Cortex of kidney (tissue), 1 donor: ENCODE data around the gene TMEM131.
"Not testable (repeated sequence)": the region's sequence is repeated elsewhere in the genome, so short reads cannot be mapped to it uniquely, and the experiment has no call there.

Source experiments
- DNase-seq: peaks from one replicate; lab custom pipeline; 2025; lab: John Stamatoyannopoulos, UW

The TMEM131 gene

DNA sequence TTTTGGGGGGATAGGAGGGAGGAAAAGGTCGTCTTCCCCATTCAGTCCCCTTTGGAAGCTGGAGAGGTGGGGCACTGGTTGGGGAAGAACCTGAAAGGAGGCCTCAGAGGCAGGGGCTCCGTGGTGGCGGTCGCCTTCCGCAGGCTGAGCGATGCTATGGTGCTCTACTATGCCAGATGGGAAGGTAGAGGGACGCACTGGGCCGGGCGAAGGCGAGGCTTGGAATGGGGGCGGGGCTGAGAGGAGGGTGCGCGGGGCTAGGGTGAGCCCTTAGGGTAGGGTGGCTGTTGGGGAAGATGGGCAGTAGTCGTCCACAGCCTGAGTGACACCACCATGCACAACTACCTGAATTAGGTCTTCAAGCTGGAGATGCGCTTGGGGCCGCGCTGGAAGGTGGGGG lies 271.2 kb downstream of the TMEM131 start:
- DNase-seq = no peak

DNA sequence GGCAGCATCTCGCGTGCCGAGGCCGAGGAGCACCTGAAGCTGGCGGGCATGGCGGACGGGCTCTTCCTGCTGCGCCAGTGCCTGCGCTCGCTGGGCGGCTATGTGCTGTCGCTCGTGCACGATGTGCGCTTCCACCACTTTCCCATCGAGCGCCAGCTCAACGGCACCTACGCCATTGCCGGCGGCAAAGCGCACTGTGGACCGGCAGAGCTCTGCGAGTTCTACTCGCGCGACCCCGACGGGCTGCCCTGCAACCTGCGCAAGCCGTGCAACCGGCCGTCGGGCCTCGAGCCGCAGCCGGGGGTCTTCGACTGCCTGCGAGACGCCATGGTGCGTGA lies 271.7 kb downstream of the TMEM131 start:
- DNase-seq = no peak

DNA sequence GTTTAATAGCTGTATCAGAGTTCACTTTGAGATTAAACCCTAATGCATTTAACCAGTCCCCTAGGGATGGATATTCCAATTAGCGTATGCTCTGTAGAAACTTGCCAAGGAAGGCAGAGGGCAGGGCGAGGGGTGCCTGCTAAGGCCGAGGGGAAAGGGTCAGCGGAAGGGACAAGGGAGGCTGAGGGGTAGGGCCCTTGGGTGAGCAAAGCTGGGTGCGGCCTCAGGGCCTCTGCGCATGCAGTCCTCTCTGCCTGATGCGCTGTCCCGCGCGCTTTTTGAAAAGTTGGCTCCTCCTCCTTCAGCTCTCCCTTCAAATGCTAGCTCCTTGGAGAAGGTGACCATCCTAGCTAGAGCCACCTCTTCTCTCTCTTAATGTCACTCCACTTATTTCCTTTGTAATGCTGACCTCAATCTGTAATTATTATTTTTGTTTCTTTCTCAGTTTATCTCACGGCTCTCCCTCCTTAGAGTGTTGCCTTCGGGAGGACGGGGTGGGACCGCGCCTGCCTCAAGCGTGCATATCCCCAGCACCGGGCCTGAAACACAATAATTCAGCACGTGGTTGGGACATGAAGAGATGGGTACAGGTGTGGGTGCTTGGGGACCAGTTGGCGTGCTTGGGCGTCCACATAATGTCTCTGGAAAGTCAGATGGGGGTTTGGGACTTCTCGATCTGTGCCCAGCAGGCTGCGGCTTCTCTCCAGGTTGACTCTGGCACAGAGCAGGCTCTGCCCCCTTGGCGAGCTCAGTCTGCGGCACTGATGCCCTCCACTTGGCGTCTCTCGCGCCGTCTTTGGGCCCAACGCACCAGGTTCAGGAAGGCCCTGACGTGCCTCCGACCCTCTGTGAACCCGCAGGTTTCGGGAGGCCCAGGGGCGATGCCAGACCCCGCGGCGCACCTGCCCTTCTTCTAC lies 272.3 kb downstream of the TMEM131 start:
- DNase-seq = no peak

DNA sequence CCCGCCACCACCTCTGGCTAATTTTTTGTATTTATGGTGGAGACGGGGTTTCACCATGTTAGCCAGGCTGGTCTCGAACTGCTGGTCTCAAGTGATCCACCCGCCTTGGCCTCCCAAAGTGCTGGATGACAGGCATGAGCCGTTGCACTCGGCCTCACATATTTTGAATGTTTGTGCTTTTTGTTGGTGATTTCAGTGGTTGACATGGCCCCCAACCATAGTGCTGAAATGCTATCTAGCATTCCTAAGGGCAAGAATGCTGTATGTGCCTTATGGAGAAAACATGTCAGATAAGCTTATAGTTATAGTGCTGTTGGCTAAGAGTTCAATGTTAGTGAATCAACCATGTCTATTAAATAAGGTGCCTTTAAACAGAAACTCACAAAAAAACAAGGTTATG lies 273.5 kb downstream of the TMEM131 start:
- DNase-seq = no peak

DNA sequence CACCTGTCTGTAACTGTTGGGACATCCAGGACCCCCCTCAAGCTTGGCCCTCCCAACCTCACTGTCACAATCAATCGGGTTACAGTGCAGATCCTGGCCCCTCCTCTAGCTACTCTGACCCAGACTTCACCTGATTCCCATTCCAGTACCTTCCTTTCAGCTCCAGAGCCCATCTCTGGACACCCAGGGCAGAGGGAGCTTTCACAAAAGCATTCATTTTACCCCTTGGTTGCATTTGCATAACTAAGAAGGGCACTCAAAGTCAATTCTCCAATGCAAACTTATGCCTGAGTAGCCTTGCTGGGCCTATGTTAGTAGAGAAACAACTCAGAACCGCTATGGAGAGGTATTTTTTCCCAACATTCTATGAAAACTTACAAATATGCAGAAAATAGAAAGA lies 275.0 kb downstream of the TMEM131 start:
- no peak for DNase-seq

DNA sequence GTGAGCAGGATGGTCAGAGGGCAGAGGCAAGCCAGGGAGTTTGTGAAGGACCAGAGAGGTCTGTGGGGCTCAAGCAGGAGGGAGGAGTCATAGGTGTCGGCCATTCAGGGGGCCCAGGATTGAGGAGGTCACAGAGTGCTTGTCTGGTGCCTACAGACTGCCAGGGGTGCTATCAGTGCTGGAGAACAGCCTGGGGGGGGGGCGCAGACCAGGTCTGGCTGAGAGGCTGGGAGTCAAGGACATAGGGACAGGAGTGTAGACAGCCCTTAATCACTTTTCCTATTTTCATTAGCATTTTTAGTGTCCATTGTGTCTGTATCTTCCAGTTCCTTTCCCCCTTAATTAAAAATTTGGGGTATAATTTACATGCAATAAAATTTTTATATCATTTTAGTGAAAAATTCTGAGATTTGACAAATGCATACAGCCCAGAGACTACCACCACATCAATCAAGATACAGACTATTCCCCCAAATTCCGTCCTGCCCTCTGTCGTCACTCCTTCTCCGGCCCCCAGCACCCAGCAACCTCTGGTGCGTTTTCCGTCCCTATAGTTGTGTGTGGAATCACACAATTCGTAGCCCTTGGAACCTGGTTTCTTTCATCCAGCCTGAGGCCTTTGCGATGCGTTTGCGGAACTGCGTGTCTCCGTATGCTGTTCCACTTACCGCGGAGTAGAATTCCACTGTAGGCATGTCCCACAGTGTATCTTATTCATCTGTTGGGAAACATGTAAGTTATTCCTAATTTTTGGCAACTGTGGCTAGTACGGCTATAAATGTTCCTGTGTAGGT lies 276.2 kb downstream of the TMEM131 start:
- no peak for DNase-seq

DNA sequence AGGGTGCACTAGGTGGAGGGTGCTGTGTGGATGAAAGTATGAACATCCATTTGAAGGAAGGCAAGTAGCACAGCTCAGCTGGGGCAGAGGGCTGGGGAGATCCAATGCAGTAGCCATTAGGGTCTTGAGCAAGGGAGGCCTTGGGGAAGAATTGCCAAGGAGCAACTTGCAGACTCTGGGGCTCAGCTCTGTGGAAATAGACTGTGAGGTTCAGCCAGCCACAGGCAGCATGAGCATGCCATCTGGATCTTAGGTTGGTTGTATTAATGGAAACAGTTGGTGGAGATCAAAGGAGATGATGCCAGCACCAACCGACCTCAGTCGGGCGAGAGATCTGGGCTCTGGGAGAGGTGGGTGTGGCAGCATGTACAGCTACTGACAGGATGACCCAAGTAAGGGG lies 276.8 kb downstream of the TMEM131 start:
- no peak for DNase-seq

DNA sequence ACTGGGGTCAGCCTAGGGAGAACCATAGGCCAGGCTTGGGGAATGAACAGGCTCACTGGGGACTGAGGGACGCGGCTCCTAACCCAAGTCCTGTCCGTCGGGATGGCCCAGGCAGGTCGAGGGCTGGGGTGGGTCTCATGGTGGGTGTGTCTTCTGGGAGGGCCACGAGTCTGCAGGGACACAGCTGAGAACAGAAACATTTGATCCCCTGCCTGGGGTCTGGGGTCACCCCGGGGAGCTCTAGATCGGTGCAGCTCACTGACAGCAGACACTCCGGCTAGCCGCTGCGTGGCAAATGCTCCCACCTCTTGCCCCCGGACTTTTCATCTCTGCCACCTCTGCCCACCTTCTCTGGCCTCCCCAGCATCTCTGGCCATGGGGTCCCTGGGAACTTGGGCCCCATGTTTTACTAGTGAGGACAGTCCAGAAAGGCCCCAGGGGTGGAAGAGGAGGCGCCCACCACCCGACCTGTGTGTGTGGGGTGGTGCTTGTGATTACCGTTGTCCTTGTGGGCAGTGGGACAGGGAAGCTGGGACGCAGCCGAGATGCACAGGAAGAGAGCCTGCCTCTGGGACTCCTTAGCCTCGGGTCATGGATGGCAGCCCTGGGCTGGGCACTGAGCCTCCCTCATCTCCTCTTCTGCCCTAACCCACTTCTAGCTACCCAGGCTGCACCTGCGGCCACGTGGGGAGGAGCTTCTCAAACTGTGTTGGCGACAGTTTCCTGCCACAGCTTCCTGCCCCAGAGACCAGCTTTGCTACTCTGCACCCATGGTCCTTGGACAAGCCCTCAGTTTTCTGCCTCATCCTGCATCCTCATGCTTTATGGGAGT lies 277.5 kb downstream of the TMEM131 start:
- DNase-seq = no peak

DNA sequence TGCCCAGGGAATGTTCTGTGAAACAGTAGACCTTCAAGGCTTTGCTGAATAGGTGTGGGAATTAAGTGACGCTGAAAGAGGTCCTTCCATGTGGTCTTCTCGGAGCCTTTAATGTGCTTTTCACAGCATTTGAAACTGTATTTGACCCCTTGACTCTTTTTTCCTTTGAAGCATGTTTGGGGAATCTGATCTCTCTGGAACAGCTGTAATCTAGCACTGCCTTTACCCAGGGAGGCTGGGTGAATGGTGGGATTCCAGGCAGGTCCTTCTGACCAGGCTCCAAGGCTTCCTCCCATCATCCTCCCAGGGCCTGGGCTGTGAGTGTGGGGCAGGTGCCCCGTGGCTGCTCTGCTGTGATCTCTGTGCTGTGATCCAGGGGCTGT lies 278.1 kb downstream of the TMEM131 start:
- DNase-seq = no peak

DNA sequence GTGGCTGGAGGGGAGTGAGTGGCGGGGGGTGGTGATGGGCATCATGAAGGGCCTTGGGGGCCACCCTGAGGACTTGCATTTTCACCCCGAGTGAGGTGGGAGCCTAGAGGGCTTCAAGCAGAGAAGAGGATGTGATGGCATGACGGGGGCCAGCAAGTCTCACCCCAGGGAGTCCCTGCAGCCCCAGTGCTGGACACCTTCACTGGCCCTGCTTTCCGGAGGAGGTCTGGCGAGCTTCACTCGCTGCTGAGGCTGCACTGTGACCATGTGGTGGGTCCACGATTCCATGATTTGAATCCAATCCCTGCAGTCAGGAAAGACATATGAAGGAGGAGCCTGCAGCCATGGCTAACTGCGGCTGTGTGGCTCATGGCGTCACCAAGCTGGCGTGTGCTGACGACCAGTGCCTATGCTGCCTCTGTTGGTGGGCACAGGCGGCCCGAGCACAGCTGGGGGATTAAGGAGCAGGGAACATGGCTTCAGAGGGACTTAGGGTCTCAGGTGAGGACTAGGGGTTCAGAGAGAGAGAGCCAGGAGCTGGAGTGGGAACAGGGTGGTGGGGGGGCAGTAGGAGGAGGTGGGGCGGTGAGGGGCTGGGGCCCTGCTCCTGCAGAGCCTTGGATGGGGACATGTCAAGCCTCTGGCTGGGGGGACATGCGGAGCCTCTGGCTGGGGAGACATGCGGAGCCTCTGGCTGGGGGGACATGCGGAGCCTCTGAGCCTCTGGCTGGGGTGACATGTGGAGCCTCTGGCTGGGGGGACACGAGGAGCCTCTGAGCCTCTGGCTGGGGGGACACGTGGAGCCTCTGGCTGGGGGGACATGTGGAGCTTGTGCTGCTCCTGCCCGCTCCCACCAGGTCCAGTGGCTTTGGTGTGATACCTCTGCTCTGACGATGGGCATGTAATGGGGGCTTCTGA lies 278.8 kb downstream of the TMEM131 start:
- DNase-seq = no peak

DNA sequence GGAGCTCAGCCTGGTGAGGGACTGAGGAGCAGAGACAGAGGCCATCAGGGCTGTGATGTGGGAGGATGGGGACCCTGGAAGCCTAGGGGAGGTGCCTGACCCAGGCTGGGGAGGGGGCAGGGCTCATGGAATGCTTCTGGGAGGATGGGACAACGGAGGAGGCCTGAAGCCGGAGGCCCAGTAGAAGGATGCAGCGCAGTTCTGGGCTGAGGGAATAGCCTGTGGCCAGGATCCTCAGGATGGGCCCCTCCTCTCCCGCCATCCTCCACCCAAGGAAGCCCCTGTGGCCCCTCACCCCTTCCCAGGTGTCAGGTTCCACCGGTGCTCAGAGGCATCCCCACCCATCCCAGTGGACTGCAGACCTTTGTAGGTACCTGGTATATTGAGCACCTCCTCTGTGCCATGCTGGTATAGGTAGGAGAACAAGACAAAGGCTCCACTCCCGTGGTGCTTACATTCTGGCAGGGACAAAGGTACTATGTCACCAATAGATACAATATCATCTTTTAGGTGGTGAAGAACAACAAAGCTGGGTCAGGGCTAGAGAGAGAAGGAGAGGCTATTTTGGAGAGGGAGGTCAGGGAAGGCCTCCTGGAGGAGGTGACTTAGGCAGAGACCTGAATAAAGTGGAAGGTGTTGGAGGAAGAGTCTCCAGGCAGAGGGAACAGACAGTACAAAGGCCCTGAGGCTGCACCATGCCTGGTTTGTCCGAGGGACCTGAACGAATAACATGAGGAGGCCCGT lies 279.6 kb downstream of the TMEM131 start:
- no peak for DNase-seq

DNA sequence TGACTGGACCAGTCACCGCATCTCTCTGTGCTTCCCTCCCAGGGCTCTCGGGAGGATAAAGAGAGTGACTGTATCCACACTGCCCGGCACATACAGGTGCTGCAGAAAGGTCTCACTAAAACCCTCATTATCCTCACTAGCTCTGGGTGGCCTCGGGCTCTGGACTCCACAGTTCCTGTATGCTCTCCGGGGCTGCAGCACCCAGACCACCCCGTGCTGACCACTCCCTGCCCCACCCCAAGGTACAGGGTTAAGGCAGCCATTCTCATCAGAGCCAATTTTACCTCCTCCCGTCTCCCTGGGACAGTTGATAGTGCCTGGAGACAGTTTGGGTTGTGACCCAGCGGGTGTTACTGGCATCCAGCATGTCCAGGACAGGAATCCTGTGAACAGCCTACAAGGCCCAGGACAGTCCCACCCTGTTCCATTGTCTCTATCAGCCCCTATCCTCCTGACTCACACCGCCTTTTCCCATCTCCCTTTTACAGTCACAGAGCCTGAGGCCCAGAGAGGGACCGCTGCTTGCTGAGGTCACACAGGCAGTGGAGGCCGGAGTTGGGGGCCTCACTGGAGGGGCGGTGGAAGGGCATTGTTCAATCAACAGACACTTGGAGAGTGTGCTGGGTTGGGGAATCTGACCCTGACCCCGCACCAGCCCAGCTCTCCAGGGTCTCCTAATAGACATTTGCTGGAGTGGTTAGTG lies 280.6 kb downstream of the TMEM131 start:
- DNase-seq = no peak

DNA sequence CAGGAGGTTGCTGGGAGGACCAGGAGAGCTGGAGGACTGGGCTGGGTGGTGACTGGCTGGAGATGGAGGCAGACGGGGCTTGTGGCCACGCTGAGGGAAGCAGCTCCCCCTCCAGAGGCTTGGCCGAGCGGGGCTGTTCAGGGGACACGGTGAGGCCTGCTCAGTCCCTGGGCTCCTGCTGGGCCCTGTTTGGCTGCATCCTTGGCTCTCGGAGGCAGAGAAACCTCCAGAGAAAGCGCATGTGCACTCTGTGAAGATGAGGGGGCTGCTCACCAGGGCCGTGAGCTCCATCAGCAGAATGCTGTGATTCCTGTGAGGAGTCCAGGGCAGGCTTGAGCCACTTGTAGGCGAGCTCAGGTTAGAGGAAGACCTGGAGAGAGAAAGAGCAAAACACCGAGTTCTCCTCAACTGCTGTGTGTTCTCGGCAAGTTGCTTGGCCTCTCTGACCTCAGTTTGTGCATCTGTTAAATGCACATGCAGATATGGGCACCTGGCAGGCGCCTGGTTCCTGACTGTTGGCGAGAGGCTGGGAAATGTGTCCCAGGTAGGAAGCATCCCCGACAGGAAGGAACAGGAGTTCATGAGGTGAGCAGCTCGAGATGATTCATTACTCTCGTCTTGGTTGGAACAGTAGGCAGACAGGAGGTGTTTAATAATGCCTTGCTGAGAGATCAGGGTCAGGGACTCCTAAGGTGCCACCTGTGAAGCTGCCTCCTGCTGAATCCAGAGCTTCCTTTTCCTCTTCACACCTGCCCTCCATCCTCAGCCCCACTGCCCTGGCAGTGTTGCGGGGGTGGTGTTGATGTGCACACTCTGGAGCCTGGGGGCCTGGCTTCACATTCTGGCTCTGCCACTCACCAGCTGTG lies 281.4 kb downstream of the TMEM131 start:
- no peak for DNase-seq

DNA sequence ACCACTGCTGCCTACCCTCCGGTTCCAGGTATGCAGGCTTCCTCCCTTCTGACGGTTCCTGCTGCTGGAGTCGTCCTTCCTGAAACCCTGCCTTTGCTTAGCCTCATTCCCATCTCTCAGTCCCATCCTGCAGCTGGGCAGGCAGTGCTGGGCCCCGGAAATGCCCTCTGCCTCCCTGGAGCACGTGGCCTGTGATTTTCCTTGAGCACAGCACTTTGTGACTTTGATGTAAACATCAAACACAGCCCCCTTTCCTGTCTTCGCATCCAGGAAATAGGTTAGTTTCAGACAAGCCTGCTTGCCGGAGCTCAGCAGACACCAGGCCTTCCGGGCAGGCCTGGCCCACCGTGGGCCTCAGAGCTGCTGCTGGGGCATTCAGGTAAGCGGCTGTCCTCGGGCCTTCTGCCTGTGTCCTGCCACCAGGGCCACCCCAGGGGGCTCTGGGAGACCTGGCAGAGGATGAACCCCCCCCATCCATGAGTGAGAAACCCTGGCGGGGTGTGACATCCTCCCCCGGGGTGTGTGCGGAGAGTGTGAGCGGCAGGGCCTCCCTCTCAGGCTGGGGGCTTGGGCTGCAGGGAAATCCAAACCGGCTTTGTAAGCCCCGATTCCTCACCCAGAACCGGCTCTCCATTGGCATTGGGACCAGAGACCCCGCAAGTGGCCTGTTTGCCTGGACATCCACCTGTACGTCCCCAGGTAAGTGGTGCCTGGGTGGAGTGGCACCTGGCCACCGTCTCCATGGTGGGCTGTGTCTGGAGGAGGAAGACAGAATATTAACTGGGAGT lies 282.3 kb downstream of the TMEM131 start, which contains the start of gene ZAP70:
ZAP70 (plus strand) TSS at position 281 of the 788 bp plus-strand sequence. CDS start 10,461 bp downstream, outside the sequence.
- no peak for DNase-seq

DNA sequence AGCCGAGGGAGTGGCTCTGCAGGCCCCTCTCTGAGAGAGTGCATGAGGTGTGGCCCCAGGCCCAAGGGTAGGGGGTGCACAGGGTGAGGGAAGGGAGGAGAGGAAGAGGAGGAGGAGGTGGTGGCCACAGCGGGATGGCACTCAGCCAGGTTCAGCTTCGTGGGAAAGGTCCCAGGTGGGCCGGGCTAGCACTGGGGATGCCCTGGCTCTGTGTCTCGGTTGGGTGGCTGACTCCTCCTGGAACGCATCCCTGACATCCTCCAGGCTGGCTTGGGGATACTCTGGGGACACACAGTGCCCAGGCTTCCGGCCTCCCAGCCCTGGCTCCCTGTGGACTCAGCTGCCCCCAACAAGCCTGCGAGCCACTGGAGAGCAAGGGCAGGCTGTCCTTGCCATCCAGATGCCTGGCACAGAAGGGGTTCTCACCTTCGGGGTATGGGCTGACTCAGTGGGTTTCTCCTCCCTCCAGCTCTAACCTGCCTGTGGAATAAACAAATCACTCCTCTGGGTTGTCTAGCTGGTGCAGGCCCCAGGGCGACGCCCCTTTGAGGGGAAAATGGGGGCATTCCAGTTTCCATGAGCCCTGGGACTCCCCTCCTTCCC lies 283.0 kb downstream of the TMEM131 start:
- no peak for DNase-seq

DNA sequence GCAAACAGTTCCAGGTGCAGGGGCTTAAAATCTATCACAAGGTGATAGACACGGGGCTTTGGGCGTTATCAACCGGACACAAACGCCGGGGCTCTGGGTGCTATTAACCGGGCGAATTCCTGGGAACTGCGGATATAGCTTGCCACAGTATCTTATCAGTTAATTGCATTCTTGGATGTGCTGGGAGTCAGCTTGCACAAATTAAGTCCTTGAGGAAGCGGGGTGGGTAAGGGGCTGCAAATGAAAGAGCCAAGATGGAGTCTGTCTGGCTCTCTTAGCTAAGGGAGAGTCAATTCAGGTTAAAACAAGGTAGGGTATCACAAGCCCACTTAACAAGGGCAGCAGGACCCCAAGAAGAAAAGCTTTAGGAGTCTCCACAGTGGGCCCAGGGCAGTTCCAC lies 283.6 kb downstream of the TMEM131 start:
- DNase-seq = not testable (repeated sequence)

DNA sequence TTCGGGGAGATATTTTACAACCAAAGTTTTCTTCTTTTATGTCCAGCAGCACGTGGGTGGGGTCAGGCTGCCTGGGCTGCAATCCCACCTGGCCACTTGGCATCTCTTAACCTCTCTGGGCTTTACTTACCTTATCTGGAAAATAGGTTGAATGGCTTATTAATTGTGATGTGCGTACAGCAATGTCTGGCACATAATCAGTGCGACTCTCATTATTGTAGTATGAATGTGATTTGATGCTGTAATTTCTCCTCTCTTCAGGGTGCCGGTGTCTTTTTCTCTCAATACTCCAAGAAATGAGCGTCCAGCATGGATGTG lies 284.4 kb downstream of the TMEM131 start:
- DNase-seq = no peak

DNA sequence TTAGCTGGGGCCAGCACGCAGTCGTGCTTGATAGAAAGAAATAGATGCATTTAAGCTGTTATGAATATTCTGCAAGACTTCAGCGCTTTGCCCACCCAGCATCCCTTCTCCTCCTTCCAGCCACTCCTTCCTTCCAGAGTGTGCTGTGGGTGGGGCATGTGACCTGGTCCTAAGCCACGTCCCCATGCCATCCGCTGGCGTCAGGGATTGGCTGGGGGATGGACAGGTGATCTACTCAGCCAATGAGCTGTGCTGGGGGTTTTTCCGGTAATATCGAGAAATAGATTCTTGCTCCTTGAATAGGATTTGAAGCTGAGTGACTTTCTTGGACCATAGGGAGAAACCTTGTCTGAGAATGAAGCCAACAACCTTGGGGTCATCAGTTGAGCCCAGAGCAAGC lies 287.1 kb downstream of the TMEM131 start:
- DNase-seq = no peak
